Measurements from ENCODE around the gene THUMPD3.
A peak's percentile ranks its signal among the peaks of the same experiment; 100 is the strongest.

Gene THUMPD3

DNA sequence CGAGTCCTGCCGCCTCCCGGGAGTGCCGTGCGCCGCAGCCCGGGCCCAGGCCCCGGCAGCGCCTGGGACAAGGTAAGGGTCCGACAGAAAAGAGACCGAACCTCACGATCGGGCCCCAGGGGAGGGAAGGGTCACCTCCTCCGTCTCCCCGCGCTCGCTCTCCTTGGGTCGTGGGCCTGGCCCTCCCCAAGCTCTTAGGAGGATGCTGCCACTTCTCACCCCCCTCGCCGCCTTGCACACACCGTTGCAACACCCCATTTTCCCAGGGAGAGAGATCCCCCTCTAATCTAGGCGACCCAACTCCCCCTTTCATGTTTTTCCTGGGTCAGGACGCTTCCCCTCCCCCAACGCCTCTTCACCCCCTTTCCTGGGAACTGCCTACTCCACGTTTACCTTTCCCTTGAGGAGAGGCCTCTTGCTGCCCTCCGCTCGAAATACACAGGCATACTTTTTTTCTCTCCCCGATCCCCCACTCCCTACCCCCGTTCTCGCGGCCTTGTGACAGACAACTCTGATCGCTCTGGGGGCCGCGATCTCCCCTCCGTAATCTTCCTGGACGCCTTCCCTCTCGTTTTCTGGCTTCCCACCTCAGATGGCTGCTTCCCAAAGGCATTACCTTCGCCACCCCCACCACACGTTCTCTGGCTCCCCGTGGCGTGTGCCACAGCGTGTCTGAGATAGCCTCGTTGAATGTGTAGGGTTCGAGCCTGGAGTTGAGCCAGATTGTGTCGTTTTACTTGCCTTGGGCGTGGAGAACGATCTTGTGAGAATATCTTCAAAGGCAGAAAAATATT is 35.2 kb downstream of the THUMPD3 start:
- peak; percentile 61 for DNase-seq

DNA sequence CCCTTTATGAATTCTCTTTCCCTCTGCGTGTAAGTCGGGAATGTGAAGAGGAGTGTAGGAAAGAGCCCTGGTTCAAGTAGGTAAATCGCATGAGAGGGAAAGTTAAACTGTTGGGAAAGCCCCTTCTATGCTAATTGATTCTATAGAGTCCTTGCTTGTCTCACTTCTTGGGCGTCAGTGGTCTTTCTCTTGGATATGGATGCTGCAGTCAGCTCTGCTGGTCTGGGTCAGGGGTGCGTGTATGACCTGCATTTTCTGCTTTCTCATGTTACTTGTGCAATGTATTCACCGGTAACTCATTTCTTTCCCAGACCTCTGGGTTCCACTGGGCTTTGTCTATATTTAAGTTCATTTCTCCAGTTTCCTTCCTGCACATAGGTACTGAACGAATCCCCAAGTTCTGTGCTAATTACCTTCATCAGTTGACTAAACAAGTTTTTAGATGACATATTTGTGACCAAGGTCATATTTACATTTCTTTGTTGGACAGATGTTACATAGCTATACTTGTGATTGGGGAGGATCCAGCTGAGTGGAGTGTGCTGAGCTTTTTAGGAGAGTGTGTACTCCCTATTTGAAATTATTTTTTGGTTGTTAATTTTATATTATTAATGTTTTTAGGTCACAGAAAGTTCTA is 36.0 kb downstream of the THUMPD3 start:
- DNase-seq: no peak

DNA sequence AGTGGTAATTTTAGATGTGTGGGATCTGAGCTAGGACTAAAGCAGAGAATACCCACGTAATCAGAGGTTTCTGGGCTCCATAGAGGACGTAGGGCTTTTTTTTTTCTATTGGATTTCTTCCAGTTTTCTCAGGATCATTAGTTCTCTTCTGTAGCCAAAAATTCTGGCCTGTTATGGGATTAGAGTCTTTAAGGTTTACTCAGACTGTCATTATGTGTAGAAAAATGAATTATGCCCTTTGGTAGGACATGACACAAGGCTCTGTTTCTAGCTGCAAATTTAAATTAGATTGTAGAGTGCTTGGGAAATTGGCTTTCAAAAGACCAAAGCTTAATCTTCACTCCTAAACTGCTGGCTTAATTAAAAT is 36.5 kb downstream of the THUMPD3 start:
- DNase-seq: no peak

DNA sequence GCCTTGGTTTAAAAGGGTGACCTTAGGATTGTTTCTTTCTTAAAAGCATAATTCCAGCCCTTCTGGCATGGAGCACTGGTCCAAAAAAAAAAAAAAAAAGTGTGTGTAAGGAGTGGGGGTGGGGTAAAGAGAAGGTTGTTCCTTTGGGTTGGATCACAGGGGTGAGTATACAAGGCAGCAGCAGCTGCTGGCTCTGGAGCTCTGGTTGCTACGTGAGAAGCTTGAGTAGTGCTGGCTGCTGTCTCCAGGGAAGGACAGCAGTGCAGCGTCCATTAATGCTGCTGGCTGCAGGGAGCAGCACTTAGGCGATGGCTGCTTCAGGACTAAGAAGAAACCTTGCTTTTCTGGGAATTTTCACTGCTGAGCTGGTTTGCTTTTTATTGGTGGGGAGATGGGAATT is 36.9 kb downstream of the THUMPD3 start:
- DNase-seq: peak; percentile 85

DNA sequence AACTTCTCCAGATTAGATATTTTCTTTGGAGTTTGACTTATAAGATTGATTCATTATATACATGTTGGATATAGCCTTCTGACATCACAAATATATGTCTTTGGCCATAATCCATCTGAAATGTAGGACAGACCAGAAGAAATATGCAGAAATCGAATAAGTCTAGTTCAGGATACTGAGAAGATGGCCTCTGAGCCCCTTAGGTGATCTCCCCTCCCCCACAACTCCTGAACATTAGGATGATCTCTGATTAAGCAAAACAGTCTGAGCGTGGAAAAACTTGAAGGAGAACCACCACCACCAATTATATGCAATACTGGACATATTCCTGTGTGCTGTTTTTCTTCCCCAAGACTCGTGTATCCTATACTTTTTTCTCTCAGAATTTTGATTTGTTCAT is 37.8 kb downstream of the THUMPD3 start:
- DNase-seq: no peak

DNA sequence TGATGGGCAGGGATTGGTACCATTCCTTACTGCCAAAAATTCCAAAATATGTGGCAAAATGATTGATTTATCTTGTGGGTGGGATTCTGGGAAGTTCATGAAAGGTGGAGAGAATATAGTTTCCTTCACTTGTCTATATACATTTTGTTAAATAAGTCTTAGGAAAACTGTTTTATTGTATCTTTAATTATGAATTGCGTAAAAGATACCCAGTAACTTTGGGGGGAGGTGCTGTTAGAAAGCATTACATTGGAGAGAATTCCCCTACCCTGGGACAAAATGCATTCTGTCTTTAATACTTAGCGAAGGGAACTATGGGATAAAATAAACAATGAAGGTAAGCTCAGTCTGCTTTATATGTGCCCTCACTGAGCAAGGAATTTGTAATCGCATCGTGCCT is 39.1 kb downstream of the THUMPD3 start:
- DNase-seq: no peak

DNA sequence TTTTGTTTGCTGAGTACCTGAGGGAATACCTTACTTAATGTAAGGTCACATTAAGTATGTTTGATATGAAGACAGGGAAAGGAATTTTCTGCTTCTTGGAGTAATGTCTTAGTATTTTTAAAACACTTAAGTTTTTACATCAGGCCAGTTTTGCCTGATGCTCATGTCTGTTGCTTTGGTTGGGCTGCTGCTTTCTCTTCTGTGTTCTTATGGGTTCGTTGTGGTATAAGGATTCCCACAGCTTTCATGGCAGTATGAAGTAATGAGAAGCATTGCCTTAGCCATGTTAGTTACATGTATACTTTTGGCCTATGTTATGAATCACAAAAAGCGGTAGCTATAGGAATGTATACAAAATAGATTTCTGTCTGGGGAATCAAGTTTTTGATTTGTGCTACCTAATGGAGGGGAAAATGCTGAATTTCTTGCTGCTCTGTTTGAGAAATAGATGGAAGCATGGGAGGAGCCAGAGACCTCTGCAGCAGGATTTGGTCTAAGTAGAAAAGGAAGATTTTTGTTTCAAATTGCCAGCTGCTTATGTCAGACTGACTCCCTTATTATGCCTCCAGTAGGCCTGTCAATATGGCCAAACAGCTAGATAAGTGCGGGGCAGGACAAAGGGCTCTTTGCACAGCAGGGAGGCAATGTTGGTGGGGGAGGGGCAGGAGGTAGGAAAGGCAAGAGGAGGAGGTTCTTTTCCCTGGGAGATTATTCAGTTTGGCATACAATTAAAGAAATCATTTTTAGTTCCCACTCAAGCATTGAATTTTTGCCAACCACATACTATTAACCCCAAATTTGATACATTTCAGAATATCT is 39.8 kb downstream of the THUMPD3 start:
- no peak for DNase-seq

DNA sequence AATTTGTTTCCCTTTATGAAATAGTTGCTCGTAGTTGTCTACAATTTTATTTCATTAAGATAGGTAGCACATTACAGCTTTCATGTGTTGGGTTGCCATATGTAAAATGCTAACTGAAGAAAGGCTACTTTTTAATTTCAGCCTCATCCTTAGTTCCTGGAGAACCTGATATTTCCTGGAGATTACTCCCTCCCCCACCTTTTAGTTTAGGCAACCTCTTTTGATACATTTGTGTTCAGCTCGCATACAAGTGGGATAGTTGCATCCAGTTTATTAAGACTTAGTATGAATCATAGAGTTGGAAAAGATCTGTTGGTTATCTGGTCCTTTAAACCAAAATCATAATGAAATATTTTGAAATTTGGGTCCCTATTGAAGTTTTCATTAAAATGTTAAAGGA is 40.6 kb downstream of the THUMPD3 start:
- no peak for DNase-seq

DNA sequence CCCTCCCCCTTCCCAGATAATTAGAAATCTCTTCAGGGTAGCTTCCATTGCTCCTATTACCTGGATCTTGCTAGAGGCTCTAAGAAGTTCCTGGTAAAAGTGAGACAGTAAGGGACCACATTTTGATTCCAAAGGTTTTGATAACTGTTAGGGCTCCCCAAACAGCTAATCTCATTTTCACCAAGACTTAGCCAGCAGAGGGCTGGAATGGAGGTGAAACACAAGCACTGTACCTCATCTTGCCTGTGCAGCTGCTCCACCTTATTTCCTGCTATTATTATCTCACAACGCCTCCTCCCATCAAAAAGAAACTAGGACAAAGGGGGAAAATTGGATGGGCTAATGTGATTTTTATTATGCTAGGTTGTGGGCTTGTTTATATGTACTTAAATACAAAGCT is 41.8 kb downstream of the THUMPD3 start:
- DNase-seq: no peak

DNA sequence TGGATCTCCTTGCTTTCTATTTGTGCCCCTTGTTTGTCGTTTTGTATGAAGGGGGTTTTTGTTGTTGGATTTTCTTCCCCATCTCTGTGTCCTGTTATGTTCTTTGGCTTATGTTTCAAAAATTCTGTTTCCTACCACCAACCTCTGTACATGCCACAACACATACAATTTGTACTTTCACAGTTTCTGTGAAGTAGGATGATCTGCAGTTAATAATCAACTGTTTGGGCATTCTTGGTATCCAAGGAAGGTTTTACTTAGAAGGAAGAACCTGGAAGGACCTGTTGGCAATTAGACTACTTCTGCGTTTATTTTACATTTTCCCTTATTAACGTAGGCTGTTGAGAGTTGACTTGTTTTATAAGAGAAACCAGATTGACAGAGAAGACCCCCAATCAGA is 42.9 kb downstream of the THUMPD3 start:
- DNase-seq: no peak

DNA sequence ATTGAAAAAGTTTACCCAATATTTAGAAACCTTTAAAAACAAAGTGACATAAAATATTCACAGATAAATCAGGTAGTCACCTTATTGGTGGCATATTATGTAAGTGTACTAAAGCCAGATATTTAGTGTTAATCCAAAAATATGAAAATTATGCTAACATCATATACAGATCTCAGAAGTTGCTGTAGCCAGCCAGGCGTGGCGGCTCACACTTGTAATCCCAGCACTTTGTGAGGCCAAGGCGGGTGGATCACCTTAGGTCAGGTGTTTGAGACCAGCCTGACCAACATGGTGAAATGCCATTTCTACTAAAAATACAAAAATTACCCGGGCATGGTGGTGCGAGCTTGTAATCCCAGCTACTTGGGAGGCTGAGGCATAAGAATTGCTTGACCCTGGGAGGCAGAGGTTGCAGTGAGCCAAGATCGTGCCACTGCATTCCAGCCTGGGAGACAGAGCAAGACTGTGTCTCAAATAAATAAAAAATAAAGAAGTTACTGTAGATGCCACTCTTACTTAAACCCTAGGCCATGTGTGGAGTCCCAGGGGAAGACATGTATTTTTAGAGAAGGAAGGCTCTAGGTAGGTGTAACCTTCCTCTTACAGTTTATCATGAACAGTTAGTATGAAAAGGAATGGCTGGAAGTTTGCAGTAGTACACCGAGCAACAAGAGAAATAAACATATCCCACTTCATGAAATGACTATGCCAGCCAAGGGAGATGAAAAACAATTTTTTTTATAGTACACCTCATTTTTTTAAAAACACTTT is 44.2 kb downstream of the THUMPD3 start:
- no peak for DNase-seq

DNA sequence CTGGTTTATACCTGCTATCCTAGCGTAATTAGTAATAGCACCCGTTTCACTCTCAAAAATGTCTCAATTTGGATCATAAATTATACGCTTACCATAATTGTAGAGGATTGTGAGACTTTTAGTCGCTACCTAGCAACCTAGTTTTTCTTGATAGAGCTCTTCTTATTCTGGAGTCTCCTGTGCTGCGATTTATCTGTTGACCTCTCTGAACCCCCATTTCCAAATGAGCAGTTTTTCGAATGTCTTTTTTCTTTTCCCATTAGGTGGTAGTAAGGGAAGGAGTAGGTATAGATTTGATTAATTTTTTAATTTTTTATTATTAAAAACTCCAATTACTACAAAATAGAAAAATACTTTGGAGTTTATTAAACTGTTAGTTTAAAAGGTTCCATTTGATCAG is 45.2 kb downstream of the THUMPD3 start:
- DNase-seq: no peak

DNA sequence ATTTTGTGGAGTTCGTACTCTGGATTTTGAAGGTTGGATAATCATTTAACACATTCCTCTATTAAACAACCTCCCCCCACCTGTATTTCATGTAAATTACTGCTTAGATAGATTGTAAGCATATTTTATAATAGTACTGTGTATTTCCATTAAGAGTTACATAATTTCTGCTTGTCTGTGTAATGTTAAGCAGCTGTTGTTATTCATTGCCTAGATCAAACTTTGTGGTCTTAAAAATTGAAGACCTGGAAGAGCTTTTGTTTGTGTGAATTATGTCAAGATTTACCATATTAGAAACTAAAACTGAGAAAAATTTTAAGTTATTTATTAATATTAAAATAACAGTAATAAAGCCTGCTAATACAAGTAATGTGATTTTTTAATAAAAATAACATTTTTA is 45.7 kb downstream of the THUMPD3 start:
- DNase-seq: no peak

DNA sequence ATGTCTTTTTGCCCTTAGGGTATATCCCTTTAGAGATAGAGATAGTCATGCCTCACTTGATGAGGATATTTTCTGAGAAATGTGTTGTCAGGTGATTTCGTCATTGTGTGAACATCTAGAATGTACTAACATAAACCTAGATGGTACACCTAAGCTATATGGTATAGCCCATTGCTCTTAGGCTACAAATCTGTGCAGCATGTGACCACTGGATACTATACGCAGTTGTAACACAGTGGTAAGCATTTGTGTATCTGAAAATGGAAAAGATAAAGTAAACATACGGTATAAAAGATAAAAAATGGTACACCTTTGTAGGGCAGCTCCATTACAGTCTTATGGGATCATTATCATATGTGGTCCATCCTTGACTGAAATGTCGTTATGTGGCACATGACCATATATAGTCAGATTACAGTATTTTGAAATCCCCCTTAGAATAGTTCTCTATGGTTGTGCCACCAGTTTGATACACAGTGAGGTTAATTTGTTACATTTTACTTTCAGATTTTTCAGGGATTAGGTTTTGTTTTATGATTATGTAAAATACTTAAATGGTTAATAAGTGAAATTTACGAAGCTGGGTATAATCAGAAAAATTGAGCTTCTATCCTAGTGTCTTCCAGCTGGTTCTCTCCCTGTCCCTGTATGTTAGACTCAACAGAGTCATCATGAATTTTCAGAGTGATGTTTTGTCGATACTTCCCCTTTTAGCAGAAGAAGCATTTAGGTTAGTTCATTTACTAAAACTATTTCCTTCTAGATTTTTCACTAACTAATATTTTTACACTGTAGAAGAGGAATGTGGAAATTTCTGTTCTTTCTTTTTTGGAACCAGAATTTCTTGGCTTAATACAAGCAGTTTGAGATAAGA is 47.4 kb downstream of the THUMPD3 start:
- no peak for DNase-seq

DNA sequence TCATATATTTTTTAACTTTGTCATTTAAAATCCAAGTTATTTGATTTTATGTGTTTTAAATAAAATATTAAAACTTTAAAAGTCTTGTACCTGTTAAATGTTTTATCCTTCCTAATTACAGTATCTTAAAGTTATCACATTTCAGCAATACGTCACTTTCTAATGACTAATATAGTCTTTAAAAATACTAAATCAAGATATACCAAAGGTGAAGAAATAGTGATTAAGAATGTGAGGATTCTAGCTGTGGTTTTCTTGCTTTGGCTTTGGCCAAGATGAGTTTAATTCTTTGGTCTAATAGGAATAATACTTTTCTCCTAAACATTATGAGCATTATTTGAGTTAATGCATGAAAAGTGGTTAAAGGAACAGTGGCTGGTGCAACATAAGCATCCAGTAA is 48.4 kb downstream of the THUMPD3 start:
- DNase-seq: no peak

DNA sequence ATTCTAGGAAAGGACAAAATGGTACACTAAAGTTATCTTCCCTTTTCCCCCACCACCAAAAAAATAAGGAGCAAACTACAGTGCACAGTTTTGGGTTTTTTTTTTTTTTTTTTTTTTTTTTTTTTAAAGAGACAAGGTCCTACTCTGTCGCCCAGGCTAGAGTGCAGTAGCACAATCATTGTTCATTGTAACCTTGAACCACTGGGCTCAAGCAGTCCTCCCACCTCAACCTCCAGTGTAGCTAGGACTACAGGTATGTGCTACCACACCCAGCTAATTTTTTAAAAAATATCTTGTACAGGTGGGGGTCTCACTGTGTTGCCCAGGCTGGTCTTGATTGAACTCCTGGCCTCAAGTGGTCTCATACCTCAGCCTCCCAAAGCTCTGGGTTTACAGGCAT is 49.4 kb downstream of the THUMPD3 start:
- no peak for DNase-seq

DNA sequence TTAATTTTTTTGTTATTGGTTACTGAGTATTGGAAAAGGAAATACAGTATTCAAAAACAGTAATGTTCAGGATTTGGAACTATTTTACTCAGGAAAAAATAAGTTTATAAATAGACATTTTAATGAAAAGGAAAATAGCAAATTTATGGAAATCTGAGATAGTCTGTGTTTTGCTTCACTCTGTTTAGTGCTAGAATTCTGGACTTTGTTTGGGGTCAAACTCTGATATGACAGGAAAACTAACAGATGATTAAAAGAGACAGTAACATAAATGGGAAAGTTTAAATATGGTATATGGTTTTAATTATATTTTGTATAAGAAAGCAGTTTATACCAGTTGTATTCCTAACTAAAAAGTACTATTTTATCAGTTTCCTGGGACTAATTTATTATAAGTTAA is 52.0 kb downstream of the THUMPD3 start:
- no peak for DNase-seq

DNA sequence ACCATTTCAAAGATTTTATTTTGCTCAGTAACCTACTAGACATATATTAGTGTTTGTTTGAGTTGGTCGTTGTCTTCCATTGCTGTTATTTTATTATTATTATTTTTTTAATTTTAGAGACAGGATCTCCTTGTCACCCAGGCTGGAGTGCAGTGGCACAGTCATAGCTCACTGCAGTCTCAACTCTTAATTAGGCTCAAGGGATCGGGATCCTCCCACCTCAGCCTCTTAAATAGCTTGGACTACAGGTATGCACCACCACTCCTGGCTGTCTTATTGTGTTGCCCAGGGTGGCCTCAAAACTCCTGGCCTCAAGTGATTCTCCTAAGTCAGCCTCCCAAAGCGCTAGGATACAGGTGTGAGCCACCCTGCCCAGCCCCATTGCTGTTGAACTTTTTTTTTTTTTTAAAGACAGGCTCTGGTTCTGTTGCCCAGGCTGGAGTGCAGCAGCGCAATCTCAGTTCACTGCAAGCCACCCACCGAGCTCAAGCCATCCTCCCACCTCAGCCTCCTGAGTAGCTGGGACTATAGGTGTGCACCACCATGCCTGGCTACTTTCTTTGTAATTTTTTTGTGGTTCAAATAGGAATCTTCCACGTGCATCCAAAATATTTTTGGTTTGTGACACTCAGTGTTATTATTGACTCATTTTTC is 52.8 kb downstream of the THUMPD3 start:
- DNase-seq: no peak

DNA sequence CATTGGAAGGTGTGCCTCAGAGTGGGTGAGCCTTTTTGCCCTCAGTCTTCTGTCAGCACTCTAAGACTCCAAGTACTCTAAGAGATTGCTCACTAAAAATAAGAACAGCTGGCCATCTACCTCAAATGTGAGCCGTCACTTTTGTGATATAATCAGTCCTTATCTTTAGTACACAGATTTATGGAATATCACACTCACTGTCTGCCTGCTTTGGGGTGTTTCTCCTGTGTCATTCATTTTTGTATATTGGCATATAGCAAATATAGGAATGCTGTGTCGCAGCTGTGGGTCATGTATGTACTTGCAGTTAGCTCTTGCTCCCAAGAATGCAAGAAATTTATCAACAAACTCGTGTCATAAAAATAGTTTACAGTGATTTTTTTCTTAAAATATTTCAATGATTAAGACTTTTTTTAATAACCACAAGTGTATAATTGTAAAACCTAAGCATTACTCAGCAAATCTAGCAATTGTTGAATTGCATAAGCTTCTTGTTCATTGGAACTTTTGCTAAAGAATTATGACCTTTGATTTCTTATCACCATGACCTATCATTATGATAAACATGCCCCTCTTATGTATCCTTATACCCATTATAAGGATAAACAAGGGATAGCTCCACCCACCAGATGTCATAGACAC is 53.4 kb downstream of the THUMPD3 start:
- no peak for DNase-seq

DNA sequence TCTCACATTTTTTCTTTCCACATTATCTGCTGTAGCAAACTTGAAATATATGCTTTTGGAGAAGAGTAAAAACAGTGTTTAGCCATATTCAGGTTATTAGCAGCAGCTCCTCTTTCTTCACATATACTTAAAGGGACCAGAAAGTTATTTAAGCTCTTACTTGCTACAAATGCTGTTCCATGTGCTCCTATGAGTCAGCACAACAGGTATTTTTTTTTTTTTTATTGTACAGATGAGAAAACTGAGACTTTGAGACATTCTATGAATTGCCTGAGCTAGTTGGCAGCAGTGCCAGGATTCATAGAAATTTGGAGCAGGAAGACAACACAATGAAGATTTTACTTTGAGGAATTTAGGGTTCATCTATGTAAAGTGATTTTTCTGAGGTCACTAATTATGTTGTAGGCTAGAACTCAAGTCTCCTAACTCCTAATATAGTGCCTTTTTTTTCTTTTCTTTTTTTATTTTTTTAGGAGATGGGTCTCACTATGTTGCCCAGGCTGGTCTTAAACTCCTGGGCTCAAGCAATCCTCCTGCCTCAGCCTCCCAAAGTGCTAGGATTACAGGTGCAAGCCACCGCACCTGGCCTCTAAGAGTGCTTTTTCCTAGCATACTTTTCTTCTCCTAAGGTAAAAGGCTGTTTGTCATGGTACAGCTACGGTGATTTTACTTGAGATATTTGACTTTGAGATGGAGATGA is 58.1 kb downstream of the THUMPD3 start:
- no peak for DNase-seq

Data from left hindlimb (tissue), 1 donor.